ENCODE measurements around the gene FOSL1.

- TF ChIP-seq, protein P1, sequence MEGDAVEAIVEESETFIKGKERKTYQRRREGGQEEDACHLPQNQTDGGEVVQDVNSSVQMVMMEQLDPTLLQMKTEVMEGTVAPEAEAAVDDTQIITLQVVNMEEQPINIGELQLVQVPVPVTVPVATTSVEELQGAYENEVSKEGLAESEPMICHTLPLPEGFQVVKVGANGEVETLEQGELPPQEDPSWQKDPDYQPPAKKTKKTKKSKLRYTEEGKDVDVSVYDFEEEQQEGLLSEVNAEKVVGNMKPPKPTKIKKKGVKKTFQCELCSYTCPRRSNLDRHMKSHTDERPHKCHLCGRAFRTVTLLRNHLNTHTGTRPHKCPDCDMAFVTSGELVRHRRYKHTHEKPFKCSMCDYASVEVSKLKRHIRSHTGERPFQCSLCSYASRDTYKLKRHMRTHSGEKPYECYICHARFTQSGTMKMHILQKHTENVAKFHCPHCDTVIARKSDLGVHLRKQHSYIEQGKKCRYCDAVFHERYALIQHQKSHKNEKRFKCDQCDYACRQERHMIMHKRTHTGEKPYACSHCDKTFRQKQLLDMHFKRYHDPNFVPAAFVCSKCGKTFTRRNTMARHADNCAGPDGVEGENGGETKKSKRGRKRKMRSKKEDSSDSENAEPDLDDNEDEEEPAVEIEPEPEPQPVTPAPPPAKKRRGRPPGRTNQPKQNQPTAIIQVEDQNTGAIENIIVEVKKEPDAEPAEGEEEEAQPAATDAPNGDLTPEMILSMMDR (IDR thresholded peaks at IDR 0.05) = no peak
- TF ChIP-seq POLR2A (IDR thresholded peaks at IDR 0.05; ENCODE audit: low read depth) (no peak), POLR2AphosphoS5 (IDR thresholded peaks at IDR 0.05) (no peak), EP300 (IDR thresholded peaks at IDR 0.05) (no peak)
Observed at GRCh38 chr11:65944191-65944590, 44.0 kb upstream of the FOSL1 start.
